Measurements from ENCODE around the gene ZNF521.

Gene ZNF521

GRCh38 chr18:25225151-25225550 lies 126.8 kb downstream of the ZNF521 start:
- no peak for DNase-seq (ENCODE audit: low read depth)

- no peak for DNase-seq (ENCODE audit: low read depth)
Measured at GRCh38 chr18:25223899-25224886, 127.8 kb downstream of the ZNF521 start.

GRCh38 chr18:25223211-25223610 lies 128.8 kb downstream of the ZNF521 start:
- no peak for DNase-seq (ENCODE audit: low read depth)

- no peak for DNase-seq (ENCODE audit: low read depth)
Measured at GRCh38 chr18:25222648-25223047, 129.3 kb downstream of the ZNF521 start.

- DNase-seq (ENCODE audit: low read depth) = no peak
Measured at GRCh38 chr18:25210622-25211021, 141.3 kb downstream of the ZNF521 start.

- DNase-seq (ENCODE audit: low read depth) = no peak
Measured at GRCh38 chr18:25192065-25192464, 159.9 kb downstream of the ZNF521 start.

- DNase-seq (ENCODE audit: low read depth) = no peak
Measured at GRCh38 chr18:25190472-25190871, 161.5 kb downstream of the ZNF521 start.

- DNase-seq (ENCODE audit: low read depth) = no peak
Measured at GRCh38 chr18:25189391-25190185, 162.4 kb downstream of the ZNF521 start.

- no peak for DNase-seq (ENCODE audit: low read depth)
Measured at GRCh38 chr18:25187521-25188192, 164.3 kb downstream of the ZNF521 start.

- no peak for DNase-seq (ENCODE audit: low read depth)
Measured at GRCh38 chr18:25186871-25187270, 165.1 kb downstream of the ZNF521 start.

GRCh38 chr18:25181993-25182392 lies 170.0 kb downstream of the ZNF521 start:
- DNase-seq (ENCODE audit: low read depth) = no peak

- no peak for DNase-seq (ENCODE audit: low read depth)
Measured at GRCh38 chr18:25181581-25181980, 170.4 kb downstream of the ZNF521 start.

GRCh38 chr18:25180973-25181548 lies 170.9 kb downstream of the ZNF521 start:
- no peak for DNase-seq (ENCODE audit: low read depth)

GRCh38 chr18:25177631-25178030 lies 174.3 kb downstream of the ZNF521 start:
- no peak for DNase-seq (ENCODE audit: low read depth)

- DNase-seq (ENCODE audit: low read depth) = no peak
Measured at GRCh38 chr18:25176518-25177042, 175.4 kb downstream of the ZNF521 start.

- DNase-seq (ENCODE audit: low read depth) = no peak
Measured at GRCh38 chr18:25175558-25176517, 176.1 kb downstream of the ZNF521 start.

- no peak for DNase-seq (ENCODE audit: low read depth)
Measured at GRCh38 chr18:25174324-25174723, 177.6 kb downstream of the ZNF521 start.

- no peak for DNase-seq (ENCODE audit: low read depth)
Measured at GRCh38 chr18:25171334-25171733, 180.6 kb downstream of the ZNF521 start.

- no peak for DNase-seq (ENCODE audit: low read depth)
Measured at GRCh38 chr18:25170402-25170801, 181.6 kb downstream of the ZNF521 start.

- no peak for DNase-seq (ENCODE audit: low read depth)
Measured at GRCh38 chr18:25169701-25170100, 182.3 kb downstream of the ZNF521 start.
